HepG2 (cell line): ENCODE data around the gene MGST2. TPM values are rescaled to one million over a fixed set of nuclear protein-coding genes. Genes with fewer than 3 reads are reported as not detected.

Experiments
- AGO2 ChIP-seq: fragments of 200-400 bp; formaldehyde crosslinking; optimal IDR thresholded peaks from 2 replicates; pipeline ENCODE3; 2017; ENCODE audit warnings: mild to moderate bottlenecking, low read depth, low read length, moderate library complexity
- ATF6 ChIP-seq: sonication (generic); formaldehyde crosslinking; conservative IDR thresholded peaks from 2 replicates; pipeline ENCODE4 v1.4.0; 2020; ENCODE audit warnings: missing genetic modification reagents
- BATF2 ChIP-seq: sonication (generic); formaldehyde crosslinking; IDR thresholded peaks from 2 replicates; pipeline ENCODE4 v1.8.0; 2022; ENCODE audit warnings: mild to moderate bottlenecking, missing genetic modification reagents, moderate library complexity
- BCL6 ChIP-seq: IDR thresholded peaks from 2 replicates; pipeline ENCODE4 v1.6.1; 2016; ENCODE audit warnings: missing genetic modification reagents, missing compliant biosample characterization
- CTCF ChIP-seq: sonication (generic); formaldehyde crosslinking; IDR thresholded peaks from 2 replicates; pipeline ENCODE4 v1.5.0; 2020; ENCODE audit warnings: mild to moderate bottlenecking, missing genetic modification reagents, moderate library complexity
- ELF1 ChIP-seq: sonication (generic); formaldehyde crosslinking; IDR thresholded peaks from 2 replicates; pipeline ENCODE4 v1.4.0; 2020; ENCODE audit warnings: missing genetic modification reagents
- FOXA1 ChIP-seq, 2 experiments: fragments of 450-650 bp in 1 of 2; sonication (generic) in 1 of 2; formaldehyde crosslinking in 1 of 2; IDR thresholded peaks; 2 replicates each; pipeline versions ENCODE4 v1.4.0 to v1.6.1; 2016 to 2020; ENCODE audit warnings: missing genetic modification reagents in 1 of 2
- HNF1B ChIP-seq: sonication (generic); formaldehyde crosslinking; IDR thresholded peaks from 2 replicates; pipeline ENCODE4 v1.5.1; 2020; ENCODE audit warnings: mild to moderate bottlenecking, moderate library complexity, missing genetic modification reagents
- KAT2B ChIP-seq: fragments of 150-350 bp; IDR thresholded peaks from 2 replicates; pipeline ENCODE4 v1.6.1; 2014; ENCODE audit warnings: low read depth, low read length, borderline replicate concordance
- PCBP1 ChIP-seq: fragments of 200-400 bp; formaldehyde crosslinking; IDR thresholded peaks from 2 replicates; pipeline ENCODE4 v1.6.1; 2017; ENCODE audit warnings: mild to moderate bottlenecking, low read depth, low read length, borderline replicate concordance
- POGZ ChIP-seq: sonication (generic); formaldehyde crosslinking; IDR thresholded peaks from 2 replicates; pipeline ENCODE4 v1.4.0; 2020; ENCODE audit warnings: mild to moderate bottlenecking, missing genetic modification reagents
- SMAD3 ChIP-seq: sonication (generic); formaldehyde crosslinking; IDR thresholded peaks from 2 replicates; pipeline ENCODE4 v1.4.0; 2020; ENCODE audit warnings: missing genetic modification reagents
- SP4 ChIP-seq: sonication (generic); formaldehyde crosslinking; IDR thresholded peaks from 2 replicates; pipeline ENCODE4 v1.8.1; 2023; ENCODE audit warnings: mild to moderate bottlenecking, missing genetic modification reagents
- TAF15 ChIP-seq: fragments of 200-400 bp; formaldehyde crosslinking; IDR thresholded peaks from one replicate; pipeline ENCODE4 v1.6.1; 2018; ENCODE audit warnings: mild to moderate bottlenecking, low read depth, low read length; ENCODE audit not compliant: poor library complexity, severe bottlenecking
- TARDBP ChIP-seq: sonication (generic); formaldehyde crosslinking; IDR thresholded peaks from 2 replicates; pipeline ENCODE4 v1.8.0; 2022; ENCODE audit warnings: mild to moderate bottlenecking, missing genetic modification reagents
- TEF ChIP-seq: sonication (generic); formaldehyde crosslinking; IDR thresholded peaks from 2 replicates; pipeline ENCODE4 v1.5.0; 2020; ENCODE audit warnings: missing genetic modification reagents
- ZKSCAN1 ChIP-seq: fragments of 150-350 bp; IDR thresholded peaks from 2 replicates; pipeline ENCODE4 v1.6.1; 2014; ENCODE audit warnings: low read length
- ZNF362 ChIP-seq: sonication (generic); formaldehyde crosslinking; IDR thresholded peaks from 2 replicates; pipeline ENCODE4 v1.4.0; 2020; ENCODE audit warnings: missing genetic modification reagents, mild to moderate bottlenecking, borderline replicate concordance
- ZNF652 ChIP-seq: IDR thresholded peaks from 2 replicates; pipeline ENCODE4 v1.6.1; 2016; ENCODE audit warnings: low read depth, borderline replicate concordance
- ZNF839 ChIP-seq: sonication (generic); formaldehyde crosslinking; IDR thresholded peaks from 2 replicates; pipeline ENCODE4 v1.4.0; 2020; ENCODE audit warnings: missing genetic modification reagents, mild to moderate bottlenecking, borderline replicate concordance
- ZSCAN30 ChIP-seq: sonication (generic); formaldehyde crosslinking; IDR thresholded peaks from 2 replicates; pipeline ENCODE4 v1.5.0; 2020; ENCODE audit warnings: mild to moderate bottlenecking, missing genetic modification reagents
- polyA plus RNA-seq, 8 experiments: library from polyadenylated mRNA; depleted of rRNA in 3 of 8; stranded (reverse) in 7 of 8; unstranded in 1 of 8; fragments of >200 nt; fragmentation: Illumina TruSeq in 4 of 8; extraction: Trizol in 4 of 8; gene quantifications; 2 replicates each; pipeline versions ENCODE4 v1.2.1 to v1.2.3, GENCODE V29; 2011 to 2016; ENCODE audit warnings: low read depth in 4 of 8, missing spikeins in 1 of 8, mixed read lengths in 1 of 8; ENCODE audit not compliant: insufficient read depth in 1 of 8
- total RNA-seq, 5 experiments: library from RNA; depleted of rRNA; stranded (reverse); fragments of >200 nt; fragmentation: Illumina TruSeq; extraction: Trizol; gene quantifications; 2 replicates each; pipeline ENCODE4 v1.2.3, GENCODE V29; 2016; ENCODE audit warnings: low read depth in 1 of 5

MGST2 gene
- total and polyA plus RNA-seq, 2 of the 13 experiments (the other 11 are each of a cell fraction or from before 2014, with no cell fraction given): 205 to 416 TPM

- TF ChIP-seq HNF1B (CRISPR knock-in tag) (no peak), TAF15 (no peak), TEF (CRISPR knock-in tag) (no peak), ZNF362 (CRISPR knock-in tag) (no peak), BCL6 (CRISPR knock-in tag) (no peak), CTCF (CRISPR knock-in tag) (peak; percentile 88), BATF2 (CRISPR knock-in tag) (no peak), ZKSCAN1 (no peak), SP4 (no peak), KAT2B (no peak), FOXA1 (IDR thresholded peaks at IDR 0.05) (no peak), FOXA1 (CRISPR knock-in tag; IDR thresholded peaks at IDR 0.05) (no peak), ATF6 (CRISPR knock-in tag) (no peak), ZNF839 (CRISPR knock-in tag) (no peak), TARDBP (CRISPR knock-in tag) (no peak), ELF1 (no peak), PCBP1 (no peak), ZSCAN30 (no peak), SMAD3 (CRISPR knock-in tag) (peak; percentile 66; the same call in 1 of the 2 replicates), ZNF652 (CRISPR knock-in tag) (0 out of 2 replicates have a peak, but pooled peaks have one; percentile 46), AGO2 (no peak), POGZ (CRISPR knock-in tag) (no peak)
Observed at GRCh38 chr4:139651282-139652194, 14.1 kb upstream of the MGST2 start (continued).
